Hepatocyte (in vitro differentiated cells): ENCODE results near the gene TRIM72. TPM values are rescaled to one million over a fixed set of nuclear protein-coding genes. Genes with fewer than 3 reads are reported as not detected.

Experiments
- DNase-seq: peaks from one replicate; pipeline ENCODE4 v3.0.0-alpha.2; 2016; ENCODE audit warnings: low spot score
- H2AFZ ChIP-seq: fragments of 200-600 bp; sonication (generic); 2 replicates; pipeline ENCODE4 v1.6.0; 2016; ENCODE audit warnings: antibody characterized with exemption, mild to moderate bottlenecking
- H3K27ac ChIP-seq: fragments of 200-600 bp; sonication (generic); 2 replicates; pipeline ENCODE4 v1.5.1; 2016; ENCODE audit warnings: mild to moderate bottlenecking
- H3K27me3 ChIP-seq: fragments of 200-600 bp; sonication (generic); 2 replicates; pipeline ENCODE4 v1.6.1; 2016
- H3K36me3 ChIP-seq: fragments of 200-600 bp; sonication (generic); replicated peaks from 2 replicates; pipeline ENCODE4 v1.5.1; 2016; ENCODE audit warnings: low read depth; ENCODE audit not compliant: insufficient read depth
- H3K4me1 ChIP-seq: fragments of 200-600 bp; sonication (generic); 2 replicates; pipeline ENCODE4 v1.5.1; 2016; ENCODE audit warnings: mild to moderate bottlenecking, moderate library complexity; ENCODE audit not compliant: insufficient read depth
- H3K4me2 ChIP-seq: fragments of 200-600 bp; sonication (generic); 2 replicates; pipeline ENCODE4 v1.6.0; 2016
- H3K4me3 ChIP-seq: fragments of 200-600 bp; sonication (generic); 2 replicates; pipeline ENCODE4 v1.5.1; 2016; ENCODE audit warnings: mild to moderate bottlenecking
- H3K79me2 ChIP-seq: fragments of 200-600 bp; sonication (generic); 2 replicates; pipeline ENCODE4 v1.6.0; 2017; ENCODE audit warnings: mild to moderate bottlenecking
- H3K9me2 ChIP-seq: fragments of 200-600 bp; sonication (generic); replicated peaks from 2 replicates; pipeline ENCODE4 v1.6.0; 2017; ENCODE audit warnings: mild to moderate bottlenecking; ENCODE audit not compliant: insufficient read depth
- H3K9me3 ChIP-seq: fragments of 200-600 bp; sonication (generic); 2 replicates; pipeline ENCODE4 v1.5.1; 2016; ENCODE audit warnings: low read depth, mild to moderate bottlenecking
- H4K20me1 ChIP-seq: fragments of 200-600 bp; sonication (generic); 2 replicates; pipeline ENCODE4 v1.6.0; 2016; ENCODE audit warnings: mild to moderate bottlenecking; ENCODE audit not compliant: insufficient read depth, poor library complexity, severe bottlenecking
- EZH2 ChIP-seq: fragments of 200-600 bp; sonication (generic); IDR thresholded peaks from 2 replicates; pipeline ENCODE4 v1.6.1; 2016; ENCODE audit warnings: antibody characterized with exemption, mild to moderate bottlenecking, borderline replicate concordance
- EZH2phosphoT487 ChIP-seq: fragments of 200-600 bp; sonication (generic); IDR thresholded peaks from one replicate; pipeline ENCODE4 v1.6.1; 2018; ENCODE audit warnings: antibody characterized with exemption, mild to moderate bottlenecking, low read depth, moderate library complexity; ENCODE audit not compliant: unreplicated experiment, severe bottlenecking
- WGBS: methylation state at CpG from one replicate; pipeline ENCODE4 v1.1.6; 2016; ENCODE audit warnings: low lambda C conversion rate; ENCODE audit errors: missing lambda C conversion rate; 5-methylcytosine and 5-hydroxymethylcytosine counted together
- polyA plus RNA-seq: library from polyadenylated mRNA; unstranded; fragments of >200 nt; fragmentation: Nextera tagmentation; extraction: Ambion mirVana; gene quantifications from 2 replicates; pipeline ENCODE4 v1.2.1, GENCODE V29; 2016
- total RNA-seq: library from RNA; depleted of rRNA; stranded (reverse); fragments of >200 nt; gene quantifications from 2 replicates; pipeline ENCODE4 v1.2.3, GENCODE V29; 2014
- TF ChIP-seq, protein P1 (sequence below): fragments of 200-600 bp; sonication (generic); IDR thresholded peaks from 2 replicates; pipeline ENCODE4 v1.5.1; 2016; ENCODE audit warnings: antibody characterized with exemption, mild to moderate bottlenecking; ENCODE audit not compliant: poor library complexity

Gene TRIM72
- total and polyA plus RNA-seq, 2 experiments from 2014 or later = not detected

GRCh38 chr16:31200821-31201568 lies 12.9 kb upstream of the TRIM72 start:
- peak overlapping the region; percentile 98 for H3K4me2 ChIP-seq
- H3K4me3 ChIP-seq = no peak overlapping the region
- H3K79me2 ChIP-seq = no peaks in the 10 kb centered on the region
- H4K20me1 ChIP-seq = peaks cover 24% of the 10 kb centered on the region
- H3K9me2 ChIP-seq = no peaks in the 10 kb centered on the region
- no peak overlapping the region for H3K27ac ChIP-seq
- no peak for DNase-seq
- H3K4me1 ChIP-seq = peaks cover 14% of the 10 kb centered on the region
- H3K27me3 ChIP-seq = peaks cover 11% of the 10 kb centered on the region
- no peak overlapping the region for H2AFZ ChIP-seq
- H3K9me3 ChIP-seq = no peaks in the 10 kb centered on the region
- TF ChIP-seq, protein P1, sequence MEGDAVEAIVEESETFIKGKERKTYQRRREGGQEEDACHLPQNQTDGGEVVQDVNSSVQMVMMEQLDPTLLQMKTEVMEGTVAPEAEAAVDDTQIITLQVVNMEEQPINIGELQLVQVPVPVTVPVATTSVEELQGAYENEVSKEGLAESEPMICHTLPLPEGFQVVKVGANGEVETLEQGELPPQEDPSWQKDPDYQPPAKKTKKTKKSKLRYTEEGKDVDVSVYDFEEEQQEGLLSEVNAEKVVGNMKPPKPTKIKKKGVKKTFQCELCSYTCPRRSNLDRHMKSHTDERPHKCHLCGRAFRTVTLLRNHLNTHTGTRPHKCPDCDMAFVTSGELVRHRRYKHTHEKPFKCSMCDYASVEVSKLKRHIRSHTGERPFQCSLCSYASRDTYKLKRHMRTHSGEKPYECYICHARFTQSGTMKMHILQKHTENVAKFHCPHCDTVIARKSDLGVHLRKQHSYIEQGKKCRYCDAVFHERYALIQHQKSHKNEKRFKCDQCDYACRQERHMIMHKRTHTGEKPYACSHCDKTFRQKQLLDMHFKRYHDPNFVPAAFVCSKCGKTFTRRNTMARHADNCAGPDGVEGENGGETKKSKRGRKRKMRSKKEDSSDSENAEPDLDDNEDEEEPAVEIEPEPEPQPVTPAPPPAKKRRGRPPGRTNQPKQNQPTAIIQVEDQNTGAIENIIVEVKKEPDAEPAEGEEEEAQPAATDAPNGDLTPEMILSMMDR = no peak
- TF ChIP-seq EZH2phosphoT487 = no peak
- no peak for TF ChIP-seq EZH2
- 74% methylated on average over 8 of the region's 8 CpGs for WGBS
- no peaks in the 10 kb centered on the region for H3K36me3 ChIP-seq

GRCh38 chr16:31201582-31202413 lies 12.1 kb upstream of the TRIM72 start:
- Histone ChIP-seq H3K9me2 (no peaks in the 10 kb centered on the region), H3K9me3 (no peaks in the 10 kb centered on the region), H2AFZ (peak overlapping the region; percentile 86), H3K27ac (no peak overlapping the region), H3K4me2 (peak overlapping the region; percentile 98), H3K4me1 (peaks cover 14% of the 10 kb centered on the region), H3K79me2 (no peaks in the 10 kb centered on the region), H3K4me3 (peak overlapping the region; percentile 63), H4K20me1 (peaks cover 20% of the 10 kb centered on the region), H3K36me3 (no peaks in the 10 kb centered on the region), H3K27me3 (peaks cover 11% of the 10 kb centered on the region)
- DNase-seq = peak; percentile 44
- TF ChIP-seq EZH2 (no peak), EZH2phosphoT487 (no peak)
- TF ChIP-seq, protein P1 = no peak
- 13% methylated on average over 32 of the region's 35 CpGs for WGBS

DNA sequence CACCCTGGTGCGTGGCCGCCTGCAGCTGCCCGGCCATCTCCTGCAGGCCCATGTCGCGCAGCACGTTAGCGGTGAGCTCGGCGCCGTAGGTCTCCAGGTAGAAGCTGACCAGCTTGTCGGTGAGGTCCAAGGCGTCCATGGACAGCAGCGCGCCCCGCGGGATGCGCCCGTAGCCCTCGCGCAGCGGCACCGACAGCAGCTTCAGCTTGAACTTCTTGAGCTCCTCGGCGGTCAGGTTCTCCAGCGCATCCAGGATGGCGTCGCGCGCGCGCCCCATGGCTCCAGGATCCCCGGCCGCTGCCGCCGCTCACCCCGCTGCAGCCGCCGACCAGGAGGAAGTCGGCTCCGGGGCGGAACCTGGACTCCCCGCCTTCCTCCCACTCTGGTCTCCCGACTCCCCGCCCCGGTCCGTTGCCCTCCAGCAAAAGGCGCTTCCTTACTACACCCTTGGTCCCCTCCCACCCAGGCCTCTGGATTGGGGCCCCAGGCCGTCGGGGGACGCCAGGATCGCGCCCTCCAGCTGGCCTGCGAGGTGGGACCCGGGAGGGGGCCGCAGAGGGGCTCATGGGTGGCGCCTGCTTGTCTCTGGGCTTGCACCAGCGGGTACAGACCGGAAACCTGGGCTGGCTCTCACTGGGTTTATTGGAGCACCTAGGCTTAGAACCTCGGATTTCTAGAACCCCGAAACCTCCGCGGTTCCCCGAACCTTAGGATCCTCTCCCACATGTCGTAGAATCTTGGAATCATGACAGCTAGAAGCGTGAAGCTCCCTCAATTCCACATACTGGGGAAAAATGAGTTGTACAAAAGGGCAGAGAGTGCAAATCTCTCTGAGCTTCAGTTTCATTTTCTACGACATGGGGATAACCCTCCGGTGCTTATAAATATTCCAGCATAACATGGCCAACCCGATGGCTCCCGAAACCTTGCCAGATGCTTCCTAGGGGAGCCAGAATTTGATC lies 11.2 kb upstream of the TRIM72 start, which contains the start of gene PYCARD:
TSS of gene PYCARD (minus strand) at position 347 of the 962 bp plus-strand sequence. CDS start at position 277, 70 bp downstream.
- no peaks in the 10 kb centered on the region for H3K79me2 ChIP-seq
- 20% methylated on average over 48 of the region's 69 CpGs for WGBS
- no peaks in the 10 kb centered on the region for H3K9me2 ChIP-seq
- peaks cover 11% of the 10 kb centered on the region for H3K27me3 ChIP-seq
- peak within 1 kb of the TSS; percentile 63 for H3K4me3 ChIP-seq
- no peak for TF ChIP-seq EZH2
- TF ChIP-seq, protein P1 = no peak
- peak within 1 kb of the TSS; percentile 98 for H3K4me2 ChIP-seq
- peak; percentile 58 for DNase-seq
- H3K9me3 ChIP-seq = no peaks in the 10 kb centered on the region
- peaks cover 14% of the 10 kb centered on the region for H3K4me1 ChIP-seq
- no peak within 1 kb of the TSS for H3K27ac ChIP-seq
- peaks cover 17% of the 10 kb centered on the region for H4K20me1 ChIP-seq
- peak within 1 kb of the TSS; percentile 86 for H2AFZ ChIP-seq
- H3K36me3 ChIP-seq = no peaks in the 10 kb centered on the region
